SK-N-SH (cell line): Measurements from ENCODE around the gene GSTA4. TPM values are rescaled to one million over a fixed set of nuclear protein-coding genes. Genes with fewer than 3 reads are reported as not detected.

Experiments
- CTCF ChIA-PET: fragments of 300-600, 350-600 bp; formaldehyde crosslinking; extraction: SDS; loops from one replicate; lab custom pipeline; 2021; lab: Yijun Ruan, JAX
- POLR2A ChIA-PET: fragments of 350-600 bp; sonication (Branson Sonifier 250); formaldehyde crosslinking; extraction: SDS; loops from one replicate; lab custom pipeline; 2020; ENCODE audit warnings: antibody characterized with exemption, inconsistent platforms; lab: Yijun Ruan, JAX
- DNase-seq: peaks from one replicate; pipeline ENCODE4 v3.0.0; 2012
- H2AFZ ChIP-seq: fragments of 200-600 bp; sonication (generic); 2 replicates; pipeline ENCODE4 v1.8.1; 2016; ENCODE audit warnings: antibody characterized with exemption, mild to moderate bottlenecking, low read depth
- H3F3A ChIP-seq: fragments of 200-600 bp; sonication (generic); replicated peaks from 2 replicates; pipeline ENCODE3; 2016; ENCODE audit warnings: antibody characterized with exemption, mild to moderate bottlenecking; ENCODE audit not compliant: insufficient read depth
- H3K27ac ChIP-seq, 2 experiments: fragments of 200-500 bp in 1 of 2; fragments of 200-600 bp in 1 of 2; sonication (Bioruptor generic) in 1 of 2; sonication (generic), shearing (Covaris generic) in 1 of 2; 2 replicates each; pipeline versions ENCODE4 v1.5.1 to v1.6.1; 2014 to 2016; ENCODE audit warnings: low read depth in 2 of 2, inconsistent platforms in 1 of 2, low read length in 1 of 2, mild to moderate bottlenecking in 1 of 2, mixed read lengths in 1 of 2
- H3K27me3 ChIP-seq: fragments of 200-600 bp; sonication (generic), shearing (Covaris generic); 2 replicates; pipeline ENCODE4 v1.6.1; 2016; ENCODE audit warnings: mixed run types; ENCODE audit not compliant: insufficient read depth
- H3K36me3 ChIP-seq, 2 experiments: fragments of 200-500 bp in 1 of 2; fragments of 200-600 bp in 1 of 2; sonication (Bioruptor generic) in 1 of 2; sonication (generic) in 1 of 2; replicated peaks in 1 of 2; 2 replicates each; pipeline versions ENCODE3 to v1.5.1; 2014 to 2016; ENCODE audit warnings: low read length in 1 of 2, mild to moderate bottlenecking in 1 of 2; ENCODE audit not compliant: insufficient read depth in 2 of 2, control insufficient read depth in 1 of 2
- H3K4me1 ChIP-seq, 2 experiments: fragments of 200-500 bp in 1 of 2; fragments of 200-600 bp in 1 of 2; sonication (Bioruptor generic) in 1 of 2; sonication (generic), shearing (Covaris generic) in 1 of 2; 2 replicates each; pipeline versions ENCODE4 v1.5.1 to v1.6.1; 2014 to 2016; ENCODE audit warnings: low read depth in 1 of 2, low read length in 1 of 2, mixed run types in 1 of 2; ENCODE audit not compliant: insufficient read depth in 2 of 2, control insufficient read depth in 1 of 2
- H3K4me2 ChIP-seq: fragments of 200-600 bp; sonication (generic), shearing (Covaris generic); 2 replicates; pipeline ENCODE4 v1.6.1; 2017; ENCODE audit warnings: mixed run types
- H3K4me3 ChIP-seq, 2 experiments: fragments of 200-500 bp in 1 of 2; fragments of 200-600 bp in 1 of 2; sonication (Bioruptor generic) in 1 of 2; sonication (generic), shearing (Covaris generic) in 1 of 2; 2 replicates each; pipeline versions ENCODE4 v1.5.1 to v1.8.1; 2014 to 2016; ENCODE audit warnings: low read depth in 2 of 2, inconsistent platforms in 1 of 2, low read length in 1 of 2, mild to moderate bottlenecking in 1 of 2, mixed read lengths in 1 of 2, moderate library complexity in 1 of 2
- H3K79me2 ChIP-seq: fragments of 200-600 bp; sonication (generic); 2 replicates; pipeline ENCODE4 v1.8.1; 2017; ENCODE audit warnings: mild to moderate bottlenecking; ENCODE audit not compliant: insufficient read depth
- H3K9ac ChIP-seq: fragments of 200-600 bp; sonication (generic); 2 replicates; pipeline ENCODE4 v1.6.1; 2017; ENCODE audit warnings: mixed run types
- H3K9me2 ChIP-seq: fragments of 200-600 bp; sonication (generic); 2 replicates; pipeline ENCODE4 v1.6.1; 2017; ENCODE audit warnings: mixed run types
- H3K9me3 ChIP-seq: fragments of 200-600 bp; sonication (generic); 2 replicates; pipeline ENCODE4 v1.6.1; 2017; ENCODE audit warnings: mixed run types, mild to moderate bottlenecking, moderate library complexity
- H4K20me1 ChIP-seq: fragments of 200-600 bp; sonication (generic); 2 replicates; pipeline ENCODE4 v1.6.1; 2017; ENCODE audit warnings: mild to moderate bottlenecking, mixed run types; ENCODE audit not compliant: insufficient read depth
- CHD2 ChIP-seq: fragments of 150-350 bp; IDR thresholded peaks from 2 replicates; pipeline ENCODE4 v1.6.1; 2018; ENCODE audit warnings: low read length; ENCODE audit not compliant: partially characterized antibody
- EP300 ChIP-seq, 2 experiments: IDR thresholded peaks; 2 replicates each; pipeline versions ENCODE4 v1.4.0 to v1.6.1; 2012; ENCODE audit warnings: borderline replicate concordance in 1 of 2, low read depth in 1 of 2, low read length in 1 of 2
- GABPA ChIP-seq: IDR thresholded peaks from 2 replicates; pipeline ENCODE4 v1.4.0; 2012; ENCODE audit warnings: low read depth, mild to moderate bottlenecking
- RAD21 ChIP-seq: IDR thresholded peaks from 2 replicates; pipeline ENCODE4 v1.6.1; 2012; ENCODE audit warnings: mild to moderate bottlenecking, low read length
- TEAD4 ChIP-seq: IDR thresholded peaks from 2 replicates; pipeline ENCODE4 v1.4.0; 2012; ENCODE audit warnings: mild to moderate bottlenecking, borderline replicate concordance; ENCODE audit not compliant: insufficient read depth
- WGBS: methylation state at CpG from one replicate; pipeline ENCODE4 v1.1.6; 2017; ENCODE audit warnings: low lambda C conversion rate; 5-methylcytosine and 5-hydroxymethylcytosine counted together
- polyA plus RNA-seq, 3 experiments: library from polyadenylated mRNA; depleted of rRNA; stranded (reverse); fragments of >200 nt; gene quantifications; 2 replicates each; pipeline ENCODE4 v1.2.3, GENCODE V29; 2012
- TF ChIP-seq, protein P1 (sequence below): IDR thresholded peaks from 2 replicates; pipeline ENCODE4 v1.6.1; 2012; ENCODE audit warnings: mild to moderate bottlenecking, low read depth, low read length, moderate library complexity

Gene GSTA4
- polyA plus RNA-seq, 1 of the 3 experiments (the other 2 are of a cell fraction) = 28.3 TPM

DNA sequence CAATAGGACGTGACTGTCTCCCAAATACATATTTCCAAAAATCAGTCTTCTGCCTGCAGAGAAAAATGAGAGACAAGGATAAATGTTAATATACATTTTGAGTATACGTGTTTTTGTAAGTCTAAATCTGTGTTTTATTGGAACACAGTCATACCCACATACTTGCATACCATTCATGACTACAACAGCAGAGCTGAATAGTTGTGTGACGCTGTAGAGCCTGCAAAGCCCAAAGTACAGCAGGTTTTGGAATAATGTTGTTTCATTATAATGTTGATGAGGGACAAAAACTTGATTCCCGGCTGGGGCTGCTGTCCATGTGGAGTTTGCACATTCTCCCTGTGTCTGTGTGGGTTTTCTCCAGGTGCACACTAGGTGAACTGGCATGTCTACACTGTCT is 46.3 kb upstream of the GSTA4 start:
- Histone ChIP-seq H3K9me3 (no peaks in the 10 kb centered on the region), H3F3A (peaks cover 26% of the 10 kb centered on the region), H3K36me3 (peaks cover 24 to 36% of the 10 kb centered on the region in 2 experiments), H3K4me1 (peaks cover 3 to 39% of the 10 kb centered on the region in 2 experiments), H3K4me3 (peak overlapping the region in 1 of 2 experiments; percentile 7; a peak in 1 of 4 replicates), H3K27ac (peak overlapping the region; percentile 68 to 96; a peak in 3 of 4 replicates), H2AFZ (no peak overlapping the region), H3K9me2 (no peaks in the 10 kb centered on the region), H3K9ac (peak overlapping the region; percentile 24; the same call in 1 of the 2 replicates), H3K4me2 (peak overlapping the region; percentile 55), H4K20me1 (no peaks in the 10 kb centered on the region), H3K27me3 (no peaks in the 10 kb centered on the region), H3K79me2 (peaks cover 39% of the 10 kb centered on the region)
- POLR2A ChIA-PET = no interaction called here
- CTCF ChIA-PET = interaction anchor here (1.0 kb wide), 1 partner anchor 15 kb away, joined by 3 read pairs; no protein-coding TSS in a partner anchor
- TF ChIP-seq GABPA (no peak), TEAD4 (no peak), CHD2 (no peak)
- DNase-seq = no peak
- WGBS = 67% methylated on average over 4 of the region's 4 CpGs

DNA sequence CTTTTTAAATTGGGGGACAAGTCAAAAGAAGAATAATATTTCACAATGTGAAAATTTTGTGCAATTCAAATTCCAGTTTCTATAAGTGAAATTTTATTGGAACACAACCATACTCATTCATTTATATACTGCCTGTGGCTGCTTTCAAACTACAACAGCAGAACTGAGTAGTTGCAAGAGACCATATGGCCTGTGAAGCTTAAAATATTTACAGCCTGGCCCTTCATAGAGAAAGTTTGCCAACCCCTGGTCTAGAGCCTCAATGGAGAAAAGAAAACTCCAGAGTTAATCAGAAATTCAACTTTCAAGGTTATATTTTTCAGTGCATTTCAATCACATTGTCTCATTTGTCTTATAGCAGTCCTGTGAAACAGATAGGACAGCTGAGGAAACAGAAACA is 43.5 kb upstream of the GSTA4 start:
- Histone ChIP-seq H3F3A (peaks cover 21% of the 10 kb centered on the region), H3K27me3 (no peaks in the 10 kb centered on the region), H3K4me3 (no peak overlapping the region), H3K36me3 (peaks cover 34 to 42% of the 10 kb centered on the region in 2 experiments), H3K9me3 (no peaks in the 10 kb centered on the region), H3K4me1 (peaks cover 3 to 26% of the 10 kb centered on the region in 2 experiments), H3K79me2 (peaks cover 15% of the 10 kb centered on the region; the same call in 1 of the 2 replicates), H3K9me2 (no peaks in the 10 kb centered on the region), H3K9ac (no peak overlapping the region), H2AFZ (no peak overlapping the region), H4K20me1 (no peaks in the 10 kb centered on the region), H3K27ac (no peak overlapping the region), H3K4me2 (no peak overlapping the region)
- ChIA-PET CTCF (no interaction called here), POLR2A (no interaction called here)
- DNase-seq = no peak
- no peak for TF ChIP-seq RAD21

DNA sequence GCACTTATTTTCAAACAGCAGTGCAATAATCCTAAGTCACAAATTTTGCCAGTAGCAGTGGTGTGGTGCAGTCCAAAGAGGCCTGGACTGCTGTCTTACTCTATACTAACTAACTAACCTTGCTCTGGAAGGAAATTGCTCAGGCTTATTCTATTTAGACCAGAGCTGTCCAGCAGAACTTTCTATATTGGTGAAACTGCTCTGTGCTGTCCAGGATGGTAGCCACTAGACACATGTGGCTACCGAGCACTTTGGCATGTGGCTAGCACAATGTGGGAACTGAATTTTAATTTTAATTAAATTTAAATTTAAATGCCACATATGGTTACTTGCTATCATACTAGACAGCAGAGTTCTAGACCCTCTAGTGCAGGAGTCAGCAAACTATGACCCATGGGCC is 43.1 kb upstream of the GSTA4 start:
- H3K4me2 ChIP-seq = no peak overlapping the region
- H2AFZ ChIP-seq = no peak overlapping the region
- H3K9me3 ChIP-seq = no peaks in the 10 kb centered on the region
- POLR2A ChIA-PET = no interaction called here
- no peak overlapping the region for H3K27ac ChIP-seq
- H3F3A ChIP-seq = peaks cover 17% of the 10 kb centered on the region
- CTCF ChIA-PET = no interaction called here
- no peak overlapping the region for H3K4me3 ChIP-seq
- H3K4me1 ChIP-seq = peaks cover 3 to 21% of the 10 kb centered on the region in 2 experiments
- H3K79me2 ChIP-seq = peaks cover 15% of the 10 kb centered on the region; the same call in 1 of the 2 replicates
- H3K9me2 ChIP-seq = no peaks in the 10 kb centered on the region
- H3K27me3 ChIP-seq = no peaks in the 10 kb centered on the region
- WGBS = 0% methylated on average over 1 of the region's 1 CpG
- H4K20me1 ChIP-seq = no peaks in the 10 kb centered on the region
- no peak for TF ChIP-seq EP300 (IDR thresholded peaks at IDR 0.05; ENCODE audit: borderline replicate concordance in 1 of 2, low read depth in 1 of 2, low read length in 1 of 2)
- TF ChIP-seq, protein P1, sequence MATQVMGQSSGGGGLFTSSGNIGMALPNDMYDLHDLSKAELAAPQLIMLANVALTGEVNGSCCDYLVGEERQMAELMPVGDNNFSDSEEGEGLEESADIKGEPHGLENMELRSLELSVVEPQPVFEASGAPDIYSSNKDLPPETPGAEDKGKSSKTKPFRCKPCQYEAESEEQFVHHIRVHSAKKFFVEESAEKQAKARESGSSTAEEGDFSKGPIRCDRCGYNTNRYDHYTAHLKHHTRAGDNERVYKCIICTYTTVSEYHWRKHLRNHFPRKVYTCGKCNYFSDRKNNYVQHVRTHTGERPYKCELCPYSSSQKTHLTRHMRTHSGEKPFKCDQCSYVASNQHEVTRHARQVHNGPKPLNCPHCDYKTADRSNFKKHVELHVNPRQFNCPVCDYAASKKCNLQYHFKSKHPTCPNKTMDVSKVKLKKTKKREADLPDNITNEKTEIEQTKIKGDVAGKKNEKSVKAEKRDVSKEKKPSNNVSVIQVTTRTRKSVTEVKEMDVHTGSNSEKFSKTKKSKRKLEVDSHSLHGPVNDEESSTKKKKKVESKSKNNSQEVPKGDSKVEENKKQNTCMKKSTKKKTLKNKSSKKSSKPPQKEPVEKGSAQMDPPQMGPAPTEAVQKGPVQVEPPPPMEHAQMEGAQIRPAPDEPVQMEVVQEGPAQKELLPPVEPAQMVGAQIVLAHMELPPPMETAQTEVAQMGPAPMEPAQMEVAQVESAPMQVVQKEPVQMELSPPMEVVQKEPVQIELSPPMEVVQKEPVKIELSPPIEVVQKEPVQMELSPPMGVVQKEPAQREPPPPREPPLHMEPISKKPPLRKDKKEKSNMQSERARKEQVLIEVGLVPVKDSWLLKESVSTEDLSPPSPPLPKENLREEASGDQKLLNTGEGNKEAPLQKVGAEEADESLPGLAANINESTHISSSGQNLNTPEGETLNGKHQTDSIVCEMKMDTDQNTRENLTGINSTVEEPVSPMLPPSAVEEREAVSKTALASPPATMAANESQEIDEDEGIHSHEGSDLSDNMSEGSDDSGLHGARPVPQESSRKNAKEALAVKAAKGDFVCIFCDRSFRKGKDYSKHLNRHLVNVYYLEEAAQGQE = peak; percentile 87
- TF ChIP-seq, all 33 proteins: peak for 1
- no peak for DNase-seq
- peaks cover 37 to 45% of the 10 kb centered on the region in 2 experiments for H3K36me3 ChIP-seq
- H3K9ac ChIP-seq = no peak overlapping the region
